ENCODE results near the gene MYO1B.

- TF ChIP-seq CTCF (IDR thresholded peaks at IDR 0.05; ENCODE audit: poor library complexity, severe bottlenecking) (no peak), EP300 (conservative IDR thresholded peaks at IDR 0.05; ENCODE audit: poor library complexity, severe bottlenecking) (no peak), SMC3 (conservative IDR thresholded peaks at IDR 0.05; ENCODE audit: poor library complexity) (no peak), POLR2AphosphoS5 (IDR thresholded peaks at IDR 0.05) (no peak), RAD21 (conservative IDR thresholded peaks at IDR 0.05) (no peak), TAF1 (IDR thresholded peaks at IDR 0.05; ENCODE audit: low read depth) (no peak), REST (IDR thresholded peaks at IDR 0.05; ENCODE audit: borderline replicate concordance) (no peak), EZH2 (IDR thresholded peaks at IDR 0.05; ENCODE audit: borderline replicate concordance, insufficient read depth, low read length, poor library complexity, severe bottlenecking) (no peak)
Measured at GRCh38 chr2:191351921-191352320, 106.7 kb downstream of the MYO1B start.
